HepG2 (cell line): ENCODE data around the gene RBBP8. TPM values are rescaled to one million over a fixed set of nuclear protein-coding genes. Genes with fewer than 3 reads are reported as not detected.

Source experiments
- ARID5B ChIP-seq: IDR thresholded peaks from 2 replicates; pipeline ENCODE4 v1.4.0; 2020; ENCODE audit warnings: mild to moderate bottlenecking, missing genetic modification reagents
- HNF1A ChIP-seq, 2 experiments: sonication (generic) in 1 of 2; formaldehyde crosslinking in 1 of 2; IDR thresholded peaks; 2 replicates each; pipeline versions ENCODE4 v1.4.0 to v1.6.1; 2016 to 2020; ENCODE audit warnings: borderline replicate concordance in 1 of 2, low read depth in 1 of 2, mild to moderate bottlenecking in 1 of 2, missing genetic modification reagents in 1 of 2
- SOX13 ChIP-seq, 3 experiments: fragments of 450-650 bp in 1 of 3; sonication (generic) in 1 of 3; formaldehyde crosslinking in 1 of 3; IDR thresholded peaks in 2 of 3; conservative IDR thresholded peaks in 1 of 3; 2 replicates each; pipeline versions ENCODE4 v1.5.0 to v1.6.1; 2016 to 2020; ENCODE audit warnings: antibody characterized with exemption in 1 of 3, mild to moderate bottlenecking in 1 of 3, missing compliant biosample characterization in 1 of 3, missing genetic modification reagents in 1 of 3, moderate library complexity in 1 of 3
- TBL1XR1 ChIP-seq: fragments of 150-350 bp; IDR thresholded peaks from 2 replicates; pipeline ENCODE4 v1.6.1; 2014; ENCODE audit warnings: borderline replicate concordance, low read length; ENCODE audit not compliant: partially characterized antibody
- ZNF142 ChIP-seq: sonication (generic); formaldehyde crosslinking; IDR thresholded peaks from 2 replicates; pipeline ENCODE4 v1.4.0; 2020; ENCODE audit warnings: missing genetic modification reagents
- ZNF724P ChIP-seq: sonication (generic); formaldehyde crosslinking; IDR thresholded peaks from 2 replicates; pipeline ENCODE4 v1.8.0; 2022; ENCODE audit warnings: missing genetic modification reagents, borderline replicate concordance
- polyA plus RNA-seq, 8 experiments: library from polyadenylated mRNA; depleted of rRNA in 3 of 8; stranded (reverse) in 7 of 8; unstranded in 1 of 8; fragments of >200 nt; fragmentation: Illumina TruSeq in 4 of 8; extraction: Trizol in 4 of 8; gene quantifications; 2 replicates each; pipeline versions ENCODE4 v1.2.1 to v1.2.3, GENCODE V29; 2011 to 2016; ENCODE audit warnings: low read depth in 4 of 8, missing spikeins in 1 of 8, mixed read lengths in 1 of 8; ENCODE audit not compliant: insufficient read depth in 1 of 8
- total RNA-seq, 5 experiments: library from RNA; depleted of rRNA; stranded (reverse); fragments of >200 nt; fragmentation: Illumina TruSeq; extraction: Trizol; gene quantifications; 2 replicates each; pipeline ENCODE4 v1.2.3, GENCODE V29; 2016; ENCODE audit warnings: low read depth in 1 of 5

RBBP8 gene
- total and polyA plus RNA-seq, 2 of the 13 experiments (the other 11 are each of a cell fraction or from before 2014, with no cell fraction given): 14.2 to 47.4 TPM

GRCh38 chr18:22914633-22915032 is 18.5 kb upstream of the RBBP8 start (continued):
- no peak for TF ChIP-seq ZNF142
- TF ChIP-seq TBL1XR1: no peak
- TF ChIP-seq HNF1A (IDR thresholded peaks at IDR 0.05; ENCODE audit: low read depth): peak; percentile 56; the same call in 1 of the 2 replicates
- peak; percentile 40; the same call in 1 of the 2 replicates for TF ChIP-seq HNF1A (CRISPR knock-in tag; IDR thresholded peaks at IDR 0.05; ENCODE audit: borderline replicate concordance)
- TF ChIP-seq ARID5B (CRISPR knock-in tag): 0 out of 2 replicates have a peak, but pooled peaks have one; percentile 8
- TF ChIP-seq ZNF724P (CRISPR knock-in tag): no peak
- TF ChIP-seq SOX13 (IDR thresholded peaks at IDR 0.05): no peak
- TF ChIP-seq SOX13 (CRISPR knock-in tag; conservative IDR thresholded peaks at IDR 0.05 in 1 of 2, IDR thresholded peaks at IDR 0.05 in 1 of 2): peak in 1 of 2 experiments; percentile 49; a peak in 1 of 4 replicates
